GM12801 (cell line): ENCODE results near the gene CAP1.

Experiments
- CTCF ChIP-seq: IDR thresholded peaks from one replicate; pipeline ENCODE4 v1.5.1; 2011; ENCODE audit warnings: control low read depth; ENCODE audit not compliant: insufficient read length; ENCODE audit errors: extremely low read depth

Gene CAP1

GRCh38 chr1:40120128-40120527, 79.6 kb downstream of the CAP1 start:
- TF ChIP-seq CTCF, result no peak
